HepG2 (cell line): Measurements from ENCODE around the gene PCDHGA6. TPM values are rescaled to one million over a fixed set of nuclear protein-coding genes. Genes with fewer than 3 reads are reported as not detected.

Source experiments
- ASH2L ChIP-seq: fragments of 300-600, 200-600 bp; sonication (generic); IDR thresholded peaks from 2 replicates; pipeline ENCODE4 v1.7.0; 2017; ENCODE audit warnings: low read depth, mild to moderate bottlenecking, moderate library complexity, mixed read lengths, low read length; ENCODE audit not compliant: insufficient read length
- EEA1 ChIP-seq: sonication (generic); formaldehyde crosslinking; IDR thresholded peaks from 2 replicates; pipeline ENCODE4 v1.5.1; 2020; ENCODE audit warnings: mild to moderate bottlenecking, missing genetic modification reagents, borderline replicate concordance
- KAT8 ChIP-seq: IDR thresholded peaks from 2 replicates; pipeline ENCODE4 v1.6.1; 2016; ENCODE audit warnings: missing genetic modification reagents, missing compliant biosample characterization
- MAFK ChIP-seq, 2 experiments: IDR thresholded peaks in 1 of 2; conservative IDR thresholded peaks in 1 of 2; 2 replicates each; pipeline ENCODE4 v1.6.1; 2011; ENCODE audit warnings: improper control_type of control experiment in 2 of 2, low read length in 2 of 2
- MIER2 ChIP-seq: IDR thresholded peaks from 2 replicates; pipeline ENCODE4 v1.6.1; 2016; ENCODE audit warnings: missing biosample characterization, missing genetic modification reagents
- PHF21A ChIP-seq: sonication (generic); formaldehyde crosslinking; IDR thresholded peaks from 2 replicates; pipeline ENCODE4 v1.5.0; 2020; ENCODE audit warnings: mild to moderate bottlenecking, missing genetic modification reagents
- PHF8 ChIP-seq: sonication (generic); formaldehyde crosslinking; IDR thresholded peaks from 2 replicates; pipeline ENCODE4 v1.5.0; 2020; ENCODE audit warnings: missing genetic modification reagents
- RAD21 ChIP-seq: fragments of 450-650 bp; formaldehyde crosslinking; IDR thresholded peaks from 2 replicates; pipeline ENCODE4 v1.5.0; 2020; ENCODE audit warnings: mild to moderate bottlenecking
- SALL1 ChIP-seq: sonication (generic); formaldehyde crosslinking; IDR thresholded peaks from 2 replicates; pipeline ENCODE4 v1.8.0; 2022; ENCODE audit warnings: mild to moderate bottlenecking, missing genetic modification reagents
- ZMYM4 ChIP-seq: sonication (generic); formaldehyde crosslinking; IDR thresholded peaks from 2 replicates; pipeline ENCODE4 v1.8.1; 2023; ENCODE audit warnings: mild to moderate bottlenecking, missing genetic modification reagents
- ZNF557 ChIP-seq: sonication (generic); formaldehyde crosslinking; IDR thresholded peaks from 2 replicates; pipeline ENCODE4 v1.4.0; 2020; ENCODE audit warnings: missing genetic modification reagents
- ZNF766 ChIP-seq: sonication (generic); formaldehyde crosslinking; IDR thresholded peaks from 2 replicates; pipeline ENCODE4 v1.5.0; 2020; ENCODE audit warnings: missing genetic modification reagents, borderline replicate concordance
- polyA plus RNA-seq, 8 experiments: library from polyadenylated mRNA; depleted of rRNA in 3 of 8; stranded (reverse) in 7 of 8; unstranded in 1 of 8; fragments of >200 nt; fragmentation: Illumina TruSeq in 4 of 8; extraction: Trizol in 4 of 8; gene quantifications; 2 replicates each; pipeline versions ENCODE4 v1.2.1 to v1.2.3, GENCODE V29; 2011 to 2016; ENCODE audit warnings: low read depth in 4 of 8, missing spikeins in 1 of 8, mixed read lengths in 1 of 8; ENCODE audit not compliant: insufficient read depth in 1 of 8
- total RNA-seq, 5 experiments: library from RNA; depleted of rRNA; stranded (reverse); fragments of >200 nt; fragmentation: Illumina TruSeq; extraction: Trizol; gene quantifications; 2 replicates each; pipeline ENCODE4 v1.2.3, GENCODE V29; 2016; ENCODE audit warnings: low read depth in 1 of 5
- TF ChIP-seq, protein P1 (sequence below): sonication (generic); formaldehyde crosslinking; IDR thresholded peaks from 2 replicates; pipeline ENCODE4 v1.5.0; 2020; ENCODE audit warnings: mild to moderate bottlenecking, missing genetic modification reagents, borderline replicate concordance
- TF ChIP-seq, protein P2 (sequence below): sonication (generic); formaldehyde crosslinking; IDR thresholded peaks from 2 replicates; pipeline ENCODE4 v1.5.0; 2020; ENCODE audit warnings: mild to moderate bottlenecking, missing genetic modification reagents
- TF ChIP-seq, protein P3 (sequence below): sonication (generic); formaldehyde crosslinking; IDR thresholded peaks from 2 replicates; pipeline ENCODE4 v1.8.0; 2023; ENCODE audit warnings: mild to moderate bottlenecking, missing genetic modification reagents
- TF ChIP-seq, protein P4 (sequence below): sonication (generic); formaldehyde crosslinking; IDR thresholded peaks from 2 replicates; pipeline ENCODE4 v1.4.0; 2020; ENCODE audit warnings: mild to moderate bottlenecking, missing genetic modification reagents

PCDHGA6 gene
- total and polyA plus RNA-seq, 2 of the 13 experiments (the other 11 are each of a cell fraction or from before 2014, with no cell fraction given) = 0.33 to 0.51 TPM

DNA sequence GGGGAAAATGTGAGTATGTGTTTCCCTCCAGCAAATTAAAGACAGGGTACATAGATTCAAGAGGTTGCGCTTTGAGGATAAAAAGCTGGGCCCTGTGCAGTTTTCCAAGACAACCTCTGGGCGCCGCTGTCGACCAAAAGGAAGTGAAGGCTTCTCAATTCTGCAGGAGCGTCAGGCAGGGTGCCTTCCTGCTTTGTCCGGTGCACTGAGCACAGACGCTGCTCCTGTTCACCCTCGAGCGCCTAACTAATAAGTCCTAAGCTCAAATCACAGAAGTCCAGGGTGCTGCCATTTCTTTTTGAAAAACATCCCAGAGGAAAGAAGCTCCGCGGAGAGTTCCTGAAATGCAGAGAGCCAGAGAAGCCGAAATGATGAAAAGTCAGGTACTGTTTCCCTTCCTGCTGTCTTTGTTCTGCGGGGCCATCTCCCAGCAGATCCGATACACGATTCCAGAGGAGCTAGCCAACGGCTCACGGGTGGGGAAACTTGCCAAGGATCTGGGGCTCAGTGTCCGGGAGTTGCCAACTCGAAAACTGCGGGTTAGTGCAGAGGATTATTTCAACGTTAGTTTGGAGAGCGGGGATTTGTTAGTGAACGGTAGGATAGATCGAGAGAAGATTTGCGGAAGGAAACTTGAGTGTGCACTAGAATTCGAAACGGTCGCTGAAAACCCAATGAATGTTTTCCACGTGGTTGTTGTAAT is 23.6 kb upstream of the PCDHGA6 start, which contains the start of gene PCDHGB1 (continued):
- TF ChIP-seq, protein P1, sequence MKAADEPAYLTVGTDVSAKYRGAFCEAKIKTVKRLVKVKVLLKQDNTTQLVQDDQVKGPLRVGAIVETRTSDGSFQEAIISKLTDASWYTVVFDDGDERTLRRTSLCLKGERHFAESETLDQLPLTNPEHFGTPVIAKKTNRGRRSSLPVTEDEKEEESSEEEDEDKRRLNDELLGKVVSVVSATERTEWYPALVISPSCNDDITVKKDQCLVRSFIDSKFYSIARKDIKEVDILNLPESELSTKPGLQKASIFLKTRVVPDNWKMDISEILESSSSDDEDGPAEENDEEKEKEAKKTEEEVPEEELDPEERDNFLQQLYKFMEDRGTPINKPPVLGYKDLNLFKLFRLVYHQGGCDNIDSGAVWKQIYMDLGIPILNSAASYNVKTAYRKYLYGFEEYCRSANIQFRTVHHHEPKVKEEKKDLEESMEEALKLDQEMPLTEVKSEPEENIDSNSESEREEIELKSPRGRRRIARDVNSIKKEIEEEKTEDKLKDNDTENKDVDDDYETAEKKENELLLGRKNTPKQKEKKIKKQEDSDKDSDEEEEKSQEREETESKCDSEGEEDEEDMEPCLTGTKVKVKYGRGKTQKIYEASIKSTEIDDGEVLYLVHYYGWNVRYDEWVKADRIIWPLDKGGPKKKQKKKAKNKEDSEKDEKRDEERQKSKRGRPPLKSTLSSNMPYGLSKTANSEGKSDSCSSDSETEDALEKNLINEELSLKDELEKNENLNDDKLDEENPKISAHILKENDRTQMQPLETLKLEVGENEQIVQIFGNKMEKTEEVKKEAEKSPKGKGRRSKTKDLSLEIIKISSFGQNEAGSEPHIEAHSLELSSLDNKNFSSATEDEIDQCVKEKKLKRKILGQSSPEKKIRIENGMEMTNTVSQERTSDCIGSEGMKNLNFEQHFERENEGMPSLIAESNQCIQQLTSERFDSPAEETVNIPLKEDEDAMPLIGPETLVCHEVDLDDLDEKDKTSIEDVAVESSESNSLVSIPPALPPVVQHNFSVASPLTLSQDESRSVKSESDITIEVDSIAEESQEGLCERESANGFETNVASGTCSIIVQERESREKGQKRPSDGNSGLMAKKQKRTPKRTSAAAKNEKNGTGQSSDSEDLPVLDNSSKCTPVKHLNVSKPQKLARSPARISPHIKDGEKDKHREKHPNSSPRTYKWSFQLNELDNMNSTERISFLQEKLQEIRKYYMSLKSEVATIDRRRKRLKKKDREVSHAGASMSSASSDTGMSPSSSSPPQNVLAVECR (CRISPR knock-in tag) = peak; percentile 35; the same call in 1 of the 2 replicates
- TF ChIP-seq, protein P2, sequence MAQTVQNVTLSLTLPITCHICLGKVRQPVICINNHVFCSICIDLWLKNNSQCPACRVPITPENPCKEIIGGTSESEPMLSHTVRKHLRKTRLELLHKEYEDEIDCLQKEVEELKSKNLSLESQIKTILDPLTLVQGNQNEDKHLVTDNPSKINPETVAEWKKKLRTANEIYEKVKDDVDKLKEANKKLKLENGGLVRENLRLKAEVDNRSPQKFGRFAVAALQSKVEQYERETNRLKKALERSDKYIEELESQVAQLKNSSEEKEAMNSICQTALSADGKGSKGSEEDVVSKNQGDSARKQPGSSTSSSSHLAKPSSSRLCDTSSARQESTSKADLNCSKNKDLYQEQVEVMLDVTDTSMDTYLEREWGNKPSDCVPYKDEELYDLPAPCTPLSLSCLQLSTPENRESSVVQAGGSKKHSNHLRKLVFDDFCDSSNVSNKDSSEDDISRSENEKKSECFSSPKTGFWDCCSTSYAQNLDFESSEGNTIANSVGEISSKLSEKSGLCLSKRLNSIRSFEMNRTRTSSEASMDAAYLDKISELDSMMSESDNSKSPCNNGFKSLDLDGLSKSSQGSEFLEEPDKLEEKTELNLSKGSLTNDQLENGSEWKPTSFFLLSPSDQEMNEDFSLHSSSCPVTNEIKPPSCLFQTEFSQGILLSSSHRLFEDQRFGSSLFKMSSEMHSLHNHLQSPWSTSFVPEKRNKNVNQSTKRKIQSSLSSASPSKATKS (CRISPR knock-in tag) = no peak
- TF ChIP-seq SALL1 (CRISPR knock-in tag) = peak; percentile 8; the same call in 1 of the 2 replicates
- TF ChIP-seq ZNF557 (CRISPR knock-in tag) = no peak
- 0 out of 2 replicates have a peak, but pooled peaks have one; percentile 23 for TF ChIP-seq PHF21A (CRISPR knock-in tag)
- TF ChIP-seq RAD21 (CRISPR knock-in tag) = peak; percentile 67
- TF ChIP-seq, protein P3, sequence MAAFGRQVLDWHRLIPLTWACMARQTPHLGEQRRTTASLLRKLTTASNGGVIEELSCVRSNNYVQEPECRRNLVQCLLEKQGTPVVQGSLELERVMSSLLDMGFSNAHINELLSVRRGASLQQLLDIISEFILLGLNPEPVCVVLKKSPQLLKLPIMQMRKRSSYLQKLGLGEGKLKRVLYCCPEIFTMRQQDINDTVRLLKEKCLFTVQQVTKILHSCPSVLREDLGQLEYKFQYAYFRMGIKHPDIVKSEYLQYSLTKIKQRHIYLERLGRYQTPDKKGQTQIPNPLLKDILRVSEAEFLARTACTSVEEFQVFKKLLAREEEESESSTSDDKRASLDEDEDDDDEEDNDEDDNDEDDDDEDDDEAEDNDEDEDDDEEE = no peak
- no peak for TF ChIP-seq MAFK (conservative IDR thresholded peaks at IDR 0.05 in 1 of 2, IDR thresholded peaks at IDR 0.05 in 1 of 2; ENCODE audit: low read length in 2 of 2)
- TF ChIP-seq ASH2L = no peak
- TF ChIP-seq EEA1 (CRISPR knock-in tag) = no peak
- 0 out of 2 replicates have a peak, but pooled peaks have one; percentile 36 for TF ChIP-seq PHF8 (CRISPR knock-in tag)
- no peak for TF ChIP-seq ZNF766 (CRISPR knock-in tag)
- TF ChIP-seq, protein P4, sequence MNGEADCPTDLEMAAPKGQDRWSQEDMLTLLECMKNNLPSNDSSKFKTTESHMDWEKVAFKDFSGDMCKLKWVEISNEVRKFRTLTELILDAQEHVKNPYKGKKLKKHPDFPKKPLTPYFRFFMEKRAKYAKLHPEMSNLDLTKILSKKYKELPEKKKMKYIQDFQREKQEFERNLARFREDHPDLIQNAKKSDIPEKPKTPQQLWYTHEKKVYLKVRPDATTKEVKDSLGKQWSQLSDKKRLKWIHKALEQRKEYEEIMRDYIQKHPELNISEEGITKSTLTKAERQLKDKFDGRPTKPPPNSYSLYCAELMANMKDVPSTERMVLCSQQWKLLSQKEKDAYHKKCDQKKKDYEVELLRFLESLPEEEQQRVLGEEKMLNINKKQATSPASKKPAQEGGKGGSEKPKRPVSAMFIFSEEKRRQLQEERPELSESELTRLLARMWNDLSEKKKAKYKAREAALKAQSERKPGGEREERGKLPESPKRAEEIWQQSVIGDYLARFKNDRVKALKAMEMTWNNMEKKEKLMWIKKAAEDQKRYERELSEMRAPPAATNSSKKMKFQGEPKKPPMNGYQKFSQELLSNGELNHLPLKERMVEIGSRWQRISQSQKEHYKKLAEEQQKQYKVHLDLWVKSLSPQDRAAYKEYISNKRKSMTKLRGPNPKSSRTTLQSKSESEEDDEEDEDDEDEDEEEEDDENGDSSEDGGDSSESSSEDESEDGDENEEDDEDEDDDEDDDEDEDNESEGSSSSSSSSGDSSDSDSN = no peak
- TF ChIP-seq MIER2 = no peak
- peak; percentile 64; the same call in 1 of the 2 replicates for TF ChIP-seq KAT8 (CRISPR knock-in tag)
- peak; percentile 60; the same call in 1 of the 2 replicates for TF ChIP-seq ZMYM4
